Measurements from ENCODE around the gene CSF1. TPM values are rescaled to one million over a fixed set of nuclear protein-coding genes. Genes with fewer than 3 reads are reported as not detected.
"Not testable (repeated sequence)": the region's sequence is repeated elsewhere in the genome, so short reads cannot be mapped to it uniquely, and the experiment has no call there.

The CSF1 gene
- total and polyA plus RNA-seq, 7 donors: 3.0 to 118 (median 21.8) TPM

GRCh38 chr1:109918671-109919070 lies 8.0 kb downstream of the CSF1 start:
- Histone ChIP-seq H3K4me1 (peaks cover 0 to 22% (median 17%) of the 10 kb centered on the region in 4 donors), H3K9me3 (no peaks in the 10 kb centered on the region), H3K27ac (no peak overlapping the region), H3K27me3 (no peaks in the 10 kb centered on the region), H3K36me3 (peaks cover 51 to 88% (median 65%) of the 10 kb centered on the region in 4 donors), H3K4me3 (no peak overlapping the region)
- no peak for TF ChIP-seq POLR2AphosphoS5 (IDR thresholded peaks at IDR 0.05)
- TF ChIP-seq EP300 (IDR thresholded peaks at IDR 0.05): no peak
- TF ChIP-seq, protein P1, sequence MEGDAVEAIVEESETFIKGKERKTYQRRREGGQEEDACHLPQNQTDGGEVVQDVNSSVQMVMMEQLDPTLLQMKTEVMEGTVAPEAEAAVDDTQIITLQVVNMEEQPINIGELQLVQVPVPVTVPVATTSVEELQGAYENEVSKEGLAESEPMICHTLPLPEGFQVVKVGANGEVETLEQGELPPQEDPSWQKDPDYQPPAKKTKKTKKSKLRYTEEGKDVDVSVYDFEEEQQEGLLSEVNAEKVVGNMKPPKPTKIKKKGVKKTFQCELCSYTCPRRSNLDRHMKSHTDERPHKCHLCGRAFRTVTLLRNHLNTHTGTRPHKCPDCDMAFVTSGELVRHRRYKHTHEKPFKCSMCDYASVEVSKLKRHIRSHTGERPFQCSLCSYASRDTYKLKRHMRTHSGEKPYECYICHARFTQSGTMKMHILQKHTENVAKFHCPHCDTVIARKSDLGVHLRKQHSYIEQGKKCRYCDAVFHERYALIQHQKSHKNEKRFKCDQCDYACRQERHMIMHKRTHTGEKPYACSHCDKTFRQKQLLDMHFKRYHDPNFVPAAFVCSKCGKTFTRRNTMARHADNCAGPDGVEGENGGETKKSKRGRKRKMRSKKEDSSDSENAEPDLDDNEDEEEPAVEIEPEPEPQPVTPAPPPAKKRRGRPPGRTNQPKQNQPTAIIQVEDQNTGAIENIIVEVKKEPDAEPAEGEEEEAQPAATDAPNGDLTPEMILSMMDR (IDR thresholded peaks at IDR 0.05): no peak
- no peak for TF ChIP-seq POLR2A (IDR thresholded peaks at IDR 0.05)
- intact Hi-C loops (cut with DNase I): no loop called here
- WGBS, 2 donors: 92 to 94% methylated on average over 7 of the region's 7 CpGs
- DNase-seq: peak; percentile 56

GRCh38 chr1:109919303-109919702 lies 8.7 kb downstream of the CSF1 start:
- Histone ChIP-seq H3K27me3 (no peaks in the 10 kb centered on the region), H3K4me1 (peaks cover 0 to 22% (median 17%) of the 10 kb centered on the region in 4 donors), H3K27ac (no peak overlapping the region), H3K36me3 (peaks cover 57 to 94% (median 69%) of the 10 kb centered on the region in 4 donors), H3K9me3 (no peaks in the 10 kb centered on the region), H3K4me3 (no peak overlapping the region)
- intact Hi-C loops (cut with DNase I): no loop called here
- DNase-seq: no peak
- no peak for TF ChIP-seq EP300 (IDR thresholded peaks at IDR 0.05)
- no peak for TF ChIP-seq POLR2AphosphoS5 (IDR thresholded peaks at IDR 0.05)
- TF ChIP-seq, protein P1 (IDR thresholded peaks at IDR 0.05): no peak
- TF ChIP-seq POLR2A (IDR thresholded peaks at IDR 0.05): no peak
- 94 to 95% methylated on average over 6 of the region's 6 CpGs for WGBS, 2 donors

- H3K9me3 ChIP-seq; H3K27me3 ChIP-seq; intact Hi-C loops (cut with DNase I); H3K4me3 ChIP-seq; DNase-seq: not testable (repeated sequence)
- 90 to 93% methylated on average over 10 of the region's 10 CpGs for WGBS, 2 donors
- H3K4me1 ChIP-seq: peaks cover 0 to 20% (median 16%) of the 10 kb centered on the region in 4 donors
- peak overlapping the region in 1 of 4 donors; percentile 8 for H3K27ac ChIP-seq
- H3K36me3 ChIP-seq: peaks cover 66 to 100% (median 75%) of the 10 kb centered on the region in 4 donors
Observed at GRCh38 chr1:109920391-109920790, 9.7 kb downstream of the CSF1 start.

GRCh38 chr1:109922326-109922725 lies 11.7 kb downstream of the CSF1 start:
- no peak for TF ChIP-seq POLR2A (IDR thresholded peaks at IDR 0.05)
- TF ChIP-seq EP300 (IDR thresholded peaks at IDR 0.05): no peak
- TF ChIP-seq, protein P1 (IDR thresholded peaks at IDR 0.05): no peak
- TF ChIP-seq POLR2AphosphoS5 (IDR thresholded peaks at IDR 0.05): no peak
- Histone ChIP-seq H3K9me3 (no peaks in the 10 kb centered on the region), H3K4me3 (no peak overlapping the region), H3K27me3 (no peaks in the 10 kb centered on the region), H3K27ac (no peak overlapping the region), H3K36me3 (peaks cover 62 to 99% (median 75%) of the 10 kb centered on the region in 4 donors), H3K4me1 (peaks cover 0 to 39% (median 26%) of the 10 kb centered on the region in 4 donors)
- WGBS, 2 donors: 86 to 87% methylated on average over 8 of the region's 8 CpGs
- DNase-seq: no peak
- intact Hi-C loops (cut with DNase I): no loop called here

- WGBS, 2 donors: 86 to 89% methylated on average over 17 of the region's 17 CpGs
- intact Hi-C loops (cut with DNase I): no loop called here
- H3K36me3 ChIP-seq: peaks cover 52 to 89% (median 68%) of the 10 kb centered on the region in 4 donors
- H3K4me1 ChIP-seq: peaks cover 0 to 49% (median 36%) of the 10 kb centered on the region in 4 donors
- no peak overlapping the region for H3K4me3 ChIP-seq
- TF ChIP-seq, protein P1 (IDR thresholded peaks at IDR 0.05): peak; percentile 31 to 51 (median 34)
- no peak for TF ChIP-seq EP300 (IDR thresholded peaks at IDR 0.05)
- H3K9me3 ChIP-seq: no peaks in the 10 kb centered on the region
- peak overlapping the region; percentile 6 to 75 (median 66) for H3K27ac ChIP-seq
- DNase-seq: no peak
- no peaks in the 10 kb centered on the region for H3K27me3 ChIP-seq
Observed at GRCh38 chr1:109923131-109923945, 12.7 kb downstream of the CSF1 start.
